Lung microvascular endothelial cell (primary cell): ENCODE results near the gene C4orf54. TPM values are rescaled to one million over a fixed set of nuclear protein-coding genes. Genes with fewer than 3 reads are reported as not detected.
A peak's percentile ranks its signal among the peaks of the same experiment; 100 is the strongest.

Experiments
- DNase-seq, 2 donors: peaks; one replicate each; pipeline versions ENCODE4 v3.0.0 to v3.0.0-alpha.2; 2010; ENCODE audit warnings: low read depth in 2 of 2
- total RNA-seq: library from RNA; depleted of rRNA; stranded (reverse); fragments of >200 nt; gene quantifications from 2 replicates; pipeline ENCODE4 v1.2.1, GENCODE V29; 2014

C4orf54 gene
- total RNA-seq = under 0.01 TPM in 1 of 2 replicates, not detected in the other

GRCh38 chr4:99657798-99658197 is at the start of gene C4orf54:
TSS of gene C4orf54 (minus strand) at chr4:99657828. CDS start at chr4:99654648, 3,180 bp downstream.
- DNase-seq = no peak

DNA sequence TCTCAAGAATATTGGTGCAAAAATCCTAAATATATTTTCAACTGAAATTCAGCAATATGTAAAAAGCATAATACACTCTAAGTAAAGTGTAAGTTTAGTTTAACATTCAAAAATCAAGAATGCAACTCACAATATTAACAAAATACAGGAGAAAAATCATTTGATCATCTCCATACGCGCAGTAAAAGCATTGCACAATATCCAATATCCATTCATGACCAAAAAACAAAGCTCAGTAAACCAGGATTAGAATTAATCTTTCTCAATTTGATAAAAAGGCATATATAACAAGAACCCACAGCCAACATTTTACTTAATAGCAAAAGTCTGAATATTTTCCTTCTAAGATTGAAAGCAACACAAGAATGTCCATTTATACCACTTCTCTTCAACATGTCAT is 48.3 kb upstream of the C4orf54 start:
- DNase-seq = no peak

GRCh38 chr4:99696801-99697200 is 39.2 kb upstream of the C4orf54 start:
- DNase-seq = no peak

DNA sequence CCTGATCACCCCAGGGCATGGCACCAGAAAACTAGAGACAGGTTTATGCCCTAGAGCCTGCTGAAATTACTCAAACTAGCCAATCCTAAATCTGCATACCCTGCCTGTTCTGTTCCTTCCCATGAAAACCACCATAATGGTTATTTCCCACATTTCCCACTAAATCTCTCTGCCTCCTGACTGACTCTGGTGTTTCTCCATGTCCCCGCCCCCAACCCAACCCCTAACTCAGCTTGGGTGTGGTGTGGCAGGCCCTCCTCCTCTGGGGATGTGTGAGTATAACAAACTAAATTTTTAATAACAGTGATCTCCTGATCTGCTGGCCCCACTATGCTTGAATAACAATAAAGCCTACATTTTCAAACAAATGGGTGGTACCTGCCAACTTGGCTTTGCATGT is 35.5 kb upstream of the C4orf54 start:
- no peak for DNase-seq

- DNase-seq = no peak
Observed at GRCh38 chr4:99690990-99691389, 33.4 kb upstream of the C4orf54 start.

GRCh38 chr4:99690472-99690871 is 32.8 kb upstream of the C4orf54 start:
- no peak for DNase-seq

DNA sequence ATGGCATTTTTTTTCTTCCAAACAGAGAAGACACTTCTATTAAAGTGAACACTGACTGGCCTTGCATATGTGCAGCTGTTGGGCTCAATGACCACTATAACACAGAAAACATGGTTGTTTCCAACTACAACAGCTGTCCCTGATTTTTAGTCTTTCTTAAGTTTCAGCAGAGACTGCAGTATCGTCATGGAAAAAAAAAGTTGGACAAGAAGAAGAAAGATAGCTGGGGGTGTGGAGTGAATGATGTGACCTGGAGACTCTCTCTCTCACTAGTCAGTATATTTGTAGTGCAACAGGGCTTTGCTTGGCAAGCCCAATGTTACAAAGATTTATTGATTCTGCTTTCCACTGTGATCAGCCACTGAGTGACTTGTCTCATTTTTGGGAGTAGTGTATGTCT is 29.5 kb upstream of the C4orf54 start:
- no peak for DNase-seq

GRCh38 chr4:99685234-99685633 is 27.6 kb upstream of the C4orf54 start:
- DNase-seq = no peak

DNA sequence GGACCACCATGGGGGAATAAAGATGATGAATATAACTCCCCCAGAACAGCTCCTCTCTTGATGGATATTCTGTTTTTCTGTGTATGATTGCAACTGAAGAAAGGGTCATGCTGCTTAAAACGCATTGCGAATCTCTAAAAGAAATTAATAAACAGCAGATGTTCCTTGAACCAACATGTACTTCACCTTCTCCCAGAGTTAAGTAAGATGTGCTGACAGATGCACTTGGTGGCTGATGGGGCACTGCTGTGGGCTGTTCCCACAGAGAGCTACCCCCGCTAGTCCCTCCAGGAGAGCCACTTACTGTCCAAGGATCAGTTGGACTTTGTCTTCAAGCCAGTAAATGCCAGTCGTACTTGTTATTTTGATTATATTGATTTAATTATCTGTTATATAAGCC is 26.3 kb upstream of the C4orf54 start:
- DNase-seq = no peak

DNA sequence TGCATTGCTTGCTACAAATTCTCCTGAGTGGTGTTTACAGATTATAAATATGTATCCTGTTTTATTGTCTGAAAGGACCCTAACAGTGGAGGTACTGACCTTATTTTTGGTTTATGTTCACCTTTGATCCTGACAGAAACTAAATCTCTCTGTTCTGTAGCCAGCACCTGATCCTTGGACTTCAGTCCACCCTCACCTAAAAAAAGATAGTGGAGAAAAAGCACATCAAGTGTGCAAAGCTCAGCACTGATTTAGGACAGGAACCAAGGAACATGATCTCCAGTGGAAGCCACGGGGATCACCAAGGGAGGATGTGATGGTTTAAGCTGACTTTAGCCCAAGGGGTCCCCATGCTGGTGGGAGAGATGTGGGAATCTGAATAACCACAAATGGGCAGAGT is 22.3 kb upstream of the C4orf54 start:
- DNase-seq = no peak

DNA sequence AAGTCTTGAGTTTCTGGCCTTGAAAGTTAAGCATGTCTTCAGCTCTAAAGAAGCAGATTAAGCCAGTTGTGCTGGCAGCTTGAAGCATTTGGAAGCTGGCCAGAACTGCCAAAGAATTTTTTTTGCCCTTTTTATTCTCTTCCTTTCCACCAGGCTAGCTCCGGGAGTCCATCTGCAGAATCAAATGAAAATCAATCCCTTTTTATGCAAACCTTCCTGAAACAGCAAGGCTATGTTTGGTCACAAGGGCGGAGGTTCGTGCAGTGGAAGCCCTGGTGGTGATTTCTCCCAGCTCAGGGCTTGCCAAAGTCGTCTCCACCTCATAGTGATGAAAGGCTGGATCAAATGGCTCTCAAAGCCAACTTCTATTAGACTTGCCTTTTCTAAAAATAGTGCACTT is 21.6 kb upstream of the C4orf54 start:
- no peak for DNase-seq

GRCh38 chr4:99677161-99677560 is 19.5 kb upstream of the C4orf54 start:
- DNase-seq = no peak

GRCh38 chr4:99670409-99671073 is 12.9 kb upstream of the C4orf54 start:
- DNase-seq = no peak

- DNase-seq = no peak
Observed at GRCh38 chr4:99669084-99669483, 11.5 kb upstream of the C4orf54 start.

DNA sequence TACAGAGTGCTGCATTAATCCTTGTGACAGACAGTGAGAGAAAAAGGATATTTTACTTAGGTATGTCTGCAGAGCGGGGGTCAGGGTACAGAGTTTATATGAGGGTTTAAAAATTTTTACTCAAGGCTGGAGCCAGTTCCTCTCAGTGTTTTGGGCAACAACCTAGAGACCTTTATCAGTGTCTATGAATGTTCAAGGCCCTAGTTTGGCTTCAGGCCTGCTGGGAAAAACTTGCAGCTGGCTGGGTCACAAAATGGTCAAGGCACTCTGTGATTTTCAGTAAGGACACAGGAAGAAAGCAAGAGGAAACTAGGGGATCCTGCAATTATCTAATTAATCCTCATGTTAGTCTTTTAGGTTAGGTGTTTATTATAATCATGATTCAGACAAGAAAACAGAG is 10.8 kb upstream of the C4orf54 start:
- no peak for DNase-seq

GRCh38 chr4:99665983-99666382 is 8.4 kb upstream of the C4orf54 start:
- no peak for DNase-seq

- no peak for DNase-seq
Observed at GRCh38 chr4:99664716-99665115, 7.1 kb upstream of the C4orf54 start.

GRCh38 chr4:99661907-99662306 is 4.3 kb upstream of the C4orf54 start:
- DNase-seq = no peak

GRCh38 chr4:99658666-99659065 is 1.0 kb upstream of the C4orf54 start:
- DNase-seq = no peak

- peak; percentile 7 to 15 for DNase-seq
Observed at GRCh38 chr4:99655308-99656081, 2.1 kb downstream of the C4orf54 start.

DNA sequence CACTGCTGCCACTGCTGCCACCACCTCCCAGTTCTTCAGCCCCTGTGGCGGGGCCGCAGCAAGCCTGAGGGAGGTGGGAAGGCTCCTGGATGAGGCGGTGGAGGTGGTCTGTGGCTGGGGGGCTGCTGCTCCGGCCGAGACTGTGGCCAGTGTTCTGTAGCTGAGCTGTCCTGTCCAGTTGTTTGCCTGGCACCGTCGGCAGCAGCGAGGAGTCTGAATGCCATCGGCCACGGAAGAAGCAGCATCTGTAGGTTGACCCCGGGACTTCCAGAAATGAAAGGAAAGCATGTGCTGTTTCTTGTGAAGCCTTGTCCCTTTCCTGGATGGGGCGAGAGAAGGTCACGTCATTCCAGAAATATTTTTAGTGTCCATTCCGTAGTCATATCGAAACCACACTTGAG is 3.3 kb downstream of the C4orf54 start:
- DNase-seq = peak in 1 of 2 donors; percentile 20

GRCh38 chr4:99653916-99654315 is 3.7 kb downstream of the C4orf54 start:
- no peak for DNase-seq
